HFFc6 (cell line): ENCODE data around the gene VSIG10L. TPM values are rescaled to one million over a fixed set of nuclear protein-coding genes. Genes with fewer than 3 reads are reported as not detected.

Experiments used
- DNase-seq: peaks from one replicate; pipeline ENCODE4 v3.0.0-alpha.2; 2018
- H3K27ac Mint-ChIP-seq: 2 replicates; pipeline ENCODE4 v1.8.0; 2020; ENCODE audit warnings: mild to moderate bottlenecking, mixed read lengths
- H3K27me3 Mint-ChIP-seq: 2 replicates; pipeline ENCODE4 v1.8.0; 2021; ENCODE audit warnings: mild to moderate bottlenecking, moderate library complexity, mixed read lengths; ENCODE audit not compliant: insufficient read depth
- H3K36me3 Mint-ChIP-seq: 2 replicates; pipeline ENCODE4 v1.8.0; 2021; ENCODE audit warnings: low read depth, mixed read lengths
- H3K4me1 Mint-ChIP-seq: 2 replicates; pipeline ENCODE4 v1.8.0; 2020; ENCODE audit warnings: low read depth, mixed read lengths
- H3K4me3 Mint-ChIP-seq: 2 replicates; pipeline ENCODE4 v1.8.0; 2020; ENCODE audit warnings: mild to moderate bottlenecking, moderate library complexity, mixed read lengths
- H3K9me3 Mint-ChIP-seq: 2 replicates; pipeline ENCODE4 v1.8.0; 2020; ENCODE audit warnings: mild to moderate bottlenecking, mixed read lengths
- total RNA-seq, 6 experiments: library from RNA; stranded (reverse); fragmentation: NEBNext Ultra II Directional; extraction: Animal tissue kit (Norgen Biotek cat#: 25700); gene quantifications; 2 replicates in 1 of 6; 3 replicates in 5 of 6; pipeline ENCODE4 v1.2.3, GENCODE V29; 2021
- TF ChIP-seq, protein P1 (sequence below): fragments of 200-600 bp; sonication (generic); IDR thresholded peaks from 2 replicates; pipeline ENCODE4 v1.5.0; 2021; ENCODE audit warnings: antibody characterized with exemption, mild to moderate bottlenecking

VSIG10L gene
- total RNA-seq, 6 experiments from 2014 or later, result 0.79 to 1.6 (median 0.89) TPM

DNA sequence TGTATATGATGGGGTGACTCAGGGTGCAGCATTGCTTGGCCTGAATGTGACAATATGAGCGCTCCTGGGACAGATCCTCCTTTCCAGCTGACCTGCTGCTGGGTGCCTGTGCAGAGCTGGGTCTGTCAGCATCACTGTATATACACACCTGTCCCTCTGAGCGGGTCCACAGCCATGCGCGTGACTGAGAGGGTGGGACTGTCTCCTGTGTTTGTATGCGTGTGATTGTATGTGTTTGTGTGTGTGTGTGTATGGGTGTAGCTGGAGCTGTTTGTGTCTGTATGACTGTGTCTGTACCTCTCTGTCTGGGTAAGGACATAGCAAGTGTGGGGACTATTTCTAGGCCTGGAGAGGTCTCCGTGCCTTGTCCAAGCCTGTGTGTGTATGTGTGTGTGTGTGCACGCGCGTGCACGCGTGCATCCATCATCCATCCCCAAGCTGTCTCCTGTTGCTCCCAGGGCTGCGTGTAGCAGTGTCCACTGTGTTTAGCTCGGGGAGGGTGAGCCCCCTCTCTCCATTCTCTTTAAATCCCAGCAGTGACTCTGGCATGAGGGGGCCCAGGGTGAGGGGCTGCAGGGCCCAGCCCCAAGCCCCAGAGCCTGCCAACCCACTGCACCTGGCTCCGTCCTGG, 22.2 kb downstream of the VSIG10L start:
- H3K27me3 Mint-ChIP-seq, result peaks cover 5% of the 10 kb centered on the region
- H3K4me3 Mint-ChIP-seq, result no peak overlapping the region
- DNase-seq, result no peak
- H3K9me3 Mint-ChIP-seq, result peaks cover 16% of the 10 kb centered on the region
- no peaks in the 10 kb centered on the region for H3K4me1 Mint-ChIP-seq
- TF ChIP-seq, protein P1, sequence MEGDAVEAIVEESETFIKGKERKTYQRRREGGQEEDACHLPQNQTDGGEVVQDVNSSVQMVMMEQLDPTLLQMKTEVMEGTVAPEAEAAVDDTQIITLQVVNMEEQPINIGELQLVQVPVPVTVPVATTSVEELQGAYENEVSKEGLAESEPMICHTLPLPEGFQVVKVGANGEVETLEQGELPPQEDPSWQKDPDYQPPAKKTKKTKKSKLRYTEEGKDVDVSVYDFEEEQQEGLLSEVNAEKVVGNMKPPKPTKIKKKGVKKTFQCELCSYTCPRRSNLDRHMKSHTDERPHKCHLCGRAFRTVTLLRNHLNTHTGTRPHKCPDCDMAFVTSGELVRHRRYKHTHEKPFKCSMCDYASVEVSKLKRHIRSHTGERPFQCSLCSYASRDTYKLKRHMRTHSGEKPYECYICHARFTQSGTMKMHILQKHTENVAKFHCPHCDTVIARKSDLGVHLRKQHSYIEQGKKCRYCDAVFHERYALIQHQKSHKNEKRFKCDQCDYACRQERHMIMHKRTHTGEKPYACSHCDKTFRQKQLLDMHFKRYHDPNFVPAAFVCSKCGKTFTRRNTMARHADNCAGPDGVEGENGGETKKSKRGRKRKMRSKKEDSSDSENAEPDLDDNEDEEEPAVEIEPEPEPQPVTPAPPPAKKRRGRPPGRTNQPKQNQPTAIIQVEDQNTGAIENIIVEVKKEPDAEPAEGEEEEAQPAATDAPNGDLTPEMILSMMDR, result no peak
- H3K36me3 Mint-ChIP-seq, result no peaks in the 10 kb centered on the region
- H3K27ac Mint-ChIP-seq, result no peak overlapping the region

DNA sequence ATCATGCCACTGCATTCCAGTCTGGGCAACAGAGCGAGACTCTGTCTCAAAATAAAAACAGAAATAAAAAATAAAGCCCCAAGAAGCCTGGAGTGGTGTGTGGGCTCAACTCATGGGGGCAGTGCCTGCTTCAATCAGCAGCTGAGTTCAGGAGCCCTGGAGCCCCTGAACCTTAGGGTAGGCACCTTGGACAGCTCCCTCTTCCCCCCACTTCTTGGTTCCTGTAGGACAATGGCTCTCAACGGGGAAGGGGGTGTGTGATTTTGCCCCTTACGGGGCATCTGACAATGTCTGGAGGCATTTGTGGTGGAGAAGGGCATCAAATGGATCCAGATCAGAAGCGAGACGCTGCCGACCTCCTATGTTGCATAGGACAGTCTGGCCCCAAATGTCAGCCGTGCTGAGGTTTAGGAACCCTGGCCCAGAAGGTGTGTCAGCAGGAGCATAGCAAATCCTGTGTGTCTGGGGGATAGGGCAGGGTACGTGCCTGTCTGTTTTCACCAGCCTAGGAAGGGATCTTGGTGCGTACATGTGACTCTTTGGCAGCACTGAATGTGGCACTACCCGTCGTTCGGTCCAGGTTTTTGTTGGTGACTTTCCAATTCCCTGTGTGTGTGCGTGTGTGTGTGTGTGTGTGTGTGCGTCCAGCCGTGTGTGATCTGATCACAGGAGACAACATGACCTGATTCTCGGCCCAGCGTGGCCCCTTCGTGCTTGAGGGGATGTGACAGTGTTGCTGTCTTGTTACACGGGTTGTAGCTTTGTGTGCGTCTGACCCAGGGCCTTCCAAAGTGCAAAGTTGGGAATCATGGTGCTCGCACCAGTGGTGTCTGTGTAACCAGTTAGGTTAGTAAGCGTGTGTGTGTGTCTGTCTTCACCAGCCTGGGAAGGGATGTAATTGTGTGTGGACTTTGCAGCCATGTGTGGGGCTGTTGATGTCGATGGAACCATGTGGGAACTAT, 23.0 kb downstream of the VSIG10L start:
- H3K4me3 Mint-ChIP-seq, result no peak overlapping the region
- H3K27ac Mint-ChIP-seq, result no peak overlapping the region
- peaks cover 8% of the 10 kb centered on the region for H3K27me3 Mint-ChIP-seq
- no peak for DNase-seq
- H3K4me1 Mint-ChIP-seq, result no peaks in the 10 kb centered on the region
- no peaks in the 10 kb centered on the region for H3K36me3 Mint-ChIP-seq
- TF ChIP-seq, protein P1, result no peak
- peaks cover 16% of the 10 kb centered on the region for H3K9me3 Mint-ChIP-seq

DNA sequence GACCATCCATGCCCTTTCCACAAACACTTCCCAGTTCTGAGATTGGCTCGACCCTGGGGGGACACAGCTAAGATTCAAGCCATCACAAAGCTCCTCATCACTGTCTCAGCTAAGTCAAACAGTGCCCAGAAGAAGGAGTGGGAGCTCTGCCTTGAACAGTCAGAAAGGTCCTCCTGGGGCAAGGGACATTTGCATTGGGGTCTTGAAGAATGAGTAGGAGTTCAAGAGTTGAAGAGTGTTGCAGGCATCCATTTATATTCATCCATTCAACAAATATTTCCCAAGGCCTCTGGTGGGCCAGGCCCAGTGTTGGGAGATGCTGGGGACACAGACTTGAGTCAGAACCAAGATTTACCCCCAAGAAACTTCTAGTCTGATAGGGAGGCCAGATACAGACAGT, 24.0 kb downstream of the VSIG10L start:
- Mint-ChIP-seq H3K4me3 (no peak overlapping the region), H3K4me1 (no peaks in the 10 kb centered on the region), H3K9me3 (peaks cover 13% of the 10 kb centered on the region), H3K36me3 (no peaks in the 10 kb centered on the region), H3K27me3 (peaks cover 7% of the 10 kb centered on the region), H3K27ac (no peak overlapping the region)
- no peak for DNase-seq
- TF ChIP-seq, protein P1, result no peak

DNA sequence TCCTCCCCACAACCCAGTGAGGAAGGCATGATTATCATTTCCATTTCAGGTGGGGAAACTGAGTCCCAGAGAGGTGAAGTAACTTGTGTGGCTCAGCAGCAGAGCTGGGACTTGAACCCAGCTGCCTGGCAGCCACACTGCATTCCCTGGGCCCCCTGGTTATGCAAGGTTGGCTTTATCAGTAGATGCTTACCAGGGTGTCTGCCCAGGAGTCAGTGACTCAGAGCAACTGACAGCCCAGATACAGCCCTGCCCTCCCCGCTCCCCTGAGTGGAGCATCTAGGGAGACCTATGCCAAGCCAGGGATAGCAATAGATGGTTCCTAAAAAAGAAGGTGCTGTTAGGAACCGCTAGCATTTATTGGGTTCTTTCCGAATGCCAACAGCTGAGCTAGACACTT, 24.6 kb downstream of the VSIG10L start:
- Mint-ChIP-seq H3K36me3 (no peaks in the 10 kb centered on the region), H3K4me1 (no peaks in the 10 kb centered on the region)

DNA sequence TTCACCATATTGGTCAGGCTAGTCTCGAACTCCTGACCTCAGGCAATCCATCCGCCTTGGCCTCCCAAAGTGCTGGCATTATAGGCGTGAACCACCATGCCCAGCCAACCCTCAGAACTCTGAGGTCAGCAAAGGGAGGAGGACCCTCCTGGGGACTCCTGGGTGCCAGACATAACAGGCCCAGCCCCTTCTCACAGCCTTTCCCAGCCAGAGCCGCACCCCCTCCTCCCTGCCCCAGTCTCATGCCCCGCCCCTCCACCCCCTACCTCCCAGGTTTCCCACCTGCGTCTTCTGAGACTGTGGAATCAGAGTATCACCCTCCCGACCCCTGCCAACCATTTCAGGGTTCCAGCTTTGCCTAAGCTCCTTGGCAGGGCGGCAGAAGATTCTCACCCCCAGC, 25.3 kb downstream of the VSIG10L start:
- DNase-seq, result no peak
- Mint-ChIP-seq H3K36me3 (no peaks in the 10 kb centered on the region), H3K4me3 (no peak overlapping the region), H3K27ac (no peak overlapping the region), H3K9me3 (peaks cover 5% of the 10 kb centered on the region), H3K4me1 (no peaks in the 10 kb centered on the region), H3K27me3 (peaks cover 8% of the 10 kb centered on the region)
- TF ChIP-seq, protein P1, result no peak

More for the DNA sequence above, 24.6 kb downstream of the VSIG10L start:
- no peak overlapping the region for H3K27ac Mint-ChIP-seq
- peaks cover 6% of the 10 kb centered on the region for H3K27me3 Mint-ChIP-seq
- TF ChIP-seq, protein P1, result no peak
- DNase-seq, result no peak
- H3K9me3 Mint-ChIP-seq, result peaks cover 7% of the 10 kb centered on the region
- no peak overlapping the region for H3K4me3 Mint-ChIP-seq
